ENCODE measurements around the gene ARSA.

Gene ARSA

GRCh38 chr22:50605002-50605612, 22.8 kb downstream of the ARSA start:
- DNase-seq (ENCODE audit: low read depth in 1 of 2, low spot score in 1 of 2): no peak

GRCh38 chr22:50604256-50605001, 23.5 kb downstream of the ARSA start:
- no peak for DNase-seq (ENCODE audit: low read depth in 1 of 2, low spot score in 1 of 2)

DNA sequence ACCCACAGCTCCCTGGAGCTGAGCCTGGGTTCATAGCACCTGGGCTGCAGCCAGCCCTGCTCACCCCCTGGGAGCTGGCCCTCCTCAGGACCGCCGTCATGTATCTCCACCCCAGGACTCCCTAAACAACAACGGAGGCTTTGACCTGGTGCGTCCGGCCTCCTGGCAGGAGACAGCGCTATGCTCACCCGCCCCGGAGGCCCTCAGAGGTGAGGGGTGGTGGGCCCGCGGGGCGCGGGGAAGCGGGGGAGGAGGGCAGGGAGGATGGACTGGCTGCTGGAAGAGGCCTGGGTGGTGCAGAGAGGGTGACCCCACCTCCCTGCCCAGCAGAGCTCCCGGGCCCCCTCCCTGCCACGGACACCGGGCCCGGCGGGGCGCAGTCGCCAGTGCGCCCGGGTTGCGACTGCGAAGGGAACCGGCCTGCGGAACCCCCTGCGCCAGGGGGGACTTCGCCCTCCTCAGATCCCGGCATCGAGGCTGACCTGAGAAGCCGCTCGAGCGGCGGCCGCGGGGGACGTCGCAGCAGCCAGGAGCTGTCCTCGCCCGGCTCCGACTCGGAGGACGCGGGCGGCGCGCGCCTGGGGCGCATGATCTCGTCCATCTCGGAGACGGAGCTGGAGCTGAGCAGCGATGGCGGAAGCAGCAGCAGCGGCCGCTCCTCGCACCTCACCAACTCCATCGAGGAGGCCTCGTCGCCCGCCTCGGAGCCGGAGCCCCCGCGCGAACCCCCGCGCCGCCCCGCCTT, 24.3 kb downstream of the ARSA start:
- DNase-seq (ENCODE audit: low read depth in 1 of 2, low spot score in 1 of 2): no peak

GRCh38 chr22:50602338-50602700, 25.6 kb downstream of the ARSA start:
- DNase-seq (ENCODE audit: low read depth in 1 of 2, low spot score in 1 of 2): no peak

DNA sequence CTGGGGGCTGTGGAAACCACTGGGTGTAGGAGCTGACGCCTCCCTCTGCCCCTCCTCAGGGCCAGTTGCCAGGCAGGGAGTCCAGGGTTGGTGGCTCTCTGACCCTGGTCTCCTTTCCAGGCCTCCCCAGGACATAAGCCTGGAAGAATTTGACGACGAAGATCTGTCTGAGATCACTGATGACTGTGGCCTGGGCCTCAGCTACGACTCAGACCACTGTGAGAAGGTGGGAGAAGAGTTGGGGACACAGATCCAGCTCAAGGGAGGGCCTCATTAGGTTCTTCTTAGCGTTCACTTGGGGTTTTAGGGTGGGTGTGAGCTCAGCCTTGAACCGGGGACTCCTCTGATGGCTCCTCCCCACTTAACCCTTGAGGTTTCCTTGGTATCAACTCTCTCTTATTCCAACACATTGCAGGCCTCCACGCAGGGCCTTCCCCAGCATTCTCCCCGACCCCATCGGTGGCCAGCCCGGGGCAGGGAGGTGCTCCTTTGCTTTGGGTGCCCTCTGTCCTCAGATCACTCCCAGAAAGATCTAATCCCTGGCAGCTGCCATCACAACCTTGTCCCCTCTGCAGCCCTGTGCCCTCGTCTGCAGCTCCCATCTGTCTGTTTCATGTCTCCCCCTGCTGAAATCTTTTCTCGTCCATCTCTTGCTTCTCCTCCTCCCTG, 26.1 kb downstream of the ARSA start:
- DNase-seq (ENCODE audit: low read depth in 1 of 2, low spot score in 1 of 2): no peak

- DNase-seq (ENCODE audit: low read depth in 1 of 2, low spot score in 1 of 2): no peak
These were observed 26.8 kb downstream of the ARSA start for GRCh38 chr22:50600967-50601668.

GRCh38 chr22:50600538-50600937, 27.4 kb downstream of the ARSA start, which contains the start of gene MAPK8IP2:
Gene MAPK8IP2, plus strand, starts transcription at chr22:50600793. Its CDS starts 26 bp downstream, at chr22:50600819.
- DNase-seq (ENCODE audit: low read depth in 1 of 2, low spot score in 1 of 2): no peak

DNA sequence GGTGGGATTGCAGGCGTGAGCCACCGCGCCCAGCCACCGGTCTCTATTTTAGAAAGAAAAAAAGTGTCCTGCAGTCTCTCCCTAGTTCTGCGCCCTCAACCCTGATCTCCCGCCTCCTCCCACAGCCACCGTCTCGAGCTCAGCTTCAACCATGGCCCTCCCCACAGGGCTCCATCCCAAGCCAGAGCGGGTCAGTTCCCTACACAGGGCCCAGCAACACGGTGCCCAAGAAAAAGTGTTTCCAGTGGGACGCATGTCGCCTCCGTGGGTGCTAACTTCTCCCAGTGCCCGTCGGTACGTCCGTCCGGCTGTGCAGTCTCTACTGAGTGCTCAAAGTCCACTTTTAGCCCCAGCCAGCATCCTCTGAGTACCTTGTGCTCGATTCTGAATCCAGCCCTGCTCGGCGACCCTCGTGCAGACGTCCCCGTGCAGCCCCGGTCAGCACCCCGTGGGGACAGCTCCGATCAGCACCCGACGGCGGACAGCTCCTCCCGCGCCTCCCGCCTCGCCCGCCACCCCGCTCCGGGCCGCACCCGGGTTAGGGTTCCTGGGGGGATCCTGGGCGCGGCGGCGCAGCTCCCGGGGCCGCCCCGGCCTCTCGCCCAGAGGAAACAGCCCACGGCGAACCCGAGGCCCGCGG, 28.0 kb downstream of the ARSA start:
- peak; percentile 24 to 42 for DNase-seq (ENCODE audit: low read depth in 1 of 2, low spot score in 1 of 2)

- DNase-seq (ENCODE audit: low read depth in 1 of 2, low spot score in 1 of 2): no peak
These were observed 30.9 kb downstream of the ARSA start for GRCh38 chr22:50597097-50597496.

- no peak for DNase-seq (ENCODE audit: low read depth in 1 of 2, low spot score in 1 of 2)
These were observed 32.8 kb downstream of the ARSA start for GRCh38 chr22:50595189-50595588.

GRCh38 chr22:50587407-50587806, 40.5 kb downstream of the ARSA start:
- DNase-seq (ENCODE audit: low read depth in 1 of 2, low spot score in 1 of 2): no peak

DNA sequence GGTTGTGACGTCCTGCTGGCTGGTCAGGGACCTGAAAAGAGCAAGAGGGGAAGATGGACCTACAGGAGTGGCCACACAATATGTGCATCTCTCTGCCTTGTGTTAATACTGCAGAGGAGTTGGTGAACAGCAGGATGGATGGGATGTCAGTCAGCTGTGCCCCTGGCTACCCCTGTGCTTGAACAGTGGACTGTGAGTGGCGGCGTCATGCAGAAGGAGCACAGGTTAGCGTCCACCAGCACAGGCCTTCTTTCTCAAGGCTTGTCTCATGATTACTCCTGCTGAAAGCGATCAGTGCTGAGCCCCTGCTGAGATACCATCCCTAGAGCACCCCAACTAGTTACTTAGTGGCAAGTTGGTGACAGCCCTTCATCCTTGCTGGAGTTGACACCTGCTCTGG, 41.5 kb downstream of the ARSA start:
- no peak for DNase-seq (ENCODE audit: low read depth in 1 of 2, low spot score in 1 of 2)

GRCh38 chr22:50585781-50586180, 42.2 kb downstream of the ARSA start:
- no peak for DNase-seq (ENCODE audit: low read depth in 1 of 2, low spot score in 1 of 2)

- no peak for DNase-seq (ENCODE audit: low read depth in 1 of 2, low spot score in 1 of 2)
These were observed 42.7 kb downstream of the ARSA start for GRCh38 chr22:50585238-50585637.

DNA sequence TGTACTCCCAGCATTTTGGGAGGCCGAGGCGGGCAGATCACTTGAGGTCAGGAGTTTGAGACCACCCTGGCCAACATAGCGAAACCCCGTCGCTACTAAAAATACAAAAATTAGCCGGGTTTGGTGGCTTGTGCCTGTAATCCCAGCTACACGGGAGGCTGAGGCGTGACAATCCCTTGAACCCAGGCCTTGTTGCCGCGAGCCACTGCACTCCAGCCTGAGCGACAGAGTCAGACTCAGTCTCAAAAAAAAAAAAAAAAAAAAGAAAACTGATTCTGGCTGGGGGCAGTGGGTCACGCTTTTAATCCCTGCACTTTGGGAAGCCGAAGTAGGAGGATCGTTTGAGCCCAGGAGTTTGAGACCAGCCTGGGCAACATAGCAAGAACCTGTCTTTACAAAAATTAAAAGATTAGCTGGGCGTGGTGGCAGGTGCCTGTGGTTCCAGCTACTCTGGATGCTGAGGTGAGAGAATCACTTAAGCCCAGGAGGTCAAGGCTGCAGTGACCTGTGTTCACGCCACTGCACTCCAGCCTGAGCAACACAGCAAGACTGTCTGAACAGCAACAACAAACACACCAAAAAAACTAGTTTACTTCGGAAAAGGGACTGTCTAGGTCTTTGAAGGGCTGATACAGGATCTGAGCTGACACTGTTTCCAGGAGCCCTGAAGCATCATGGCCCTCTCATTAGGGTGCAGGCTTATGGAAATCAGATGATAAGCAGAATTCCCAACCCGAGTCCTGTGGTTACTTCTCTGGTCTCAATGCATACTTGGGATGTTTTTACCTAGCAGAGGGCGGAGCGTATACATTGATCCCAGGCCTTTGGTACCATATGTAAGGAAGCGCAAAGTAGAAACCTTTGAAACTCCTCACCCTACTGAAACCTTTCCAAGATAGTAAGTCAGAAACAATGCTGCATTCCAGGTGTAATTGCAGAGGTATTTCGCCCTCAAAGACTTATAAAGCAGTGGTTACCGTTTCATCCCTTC, 43.6 kb downstream of the ARSA start:
- no peak for DNase-seq (ENCODE audit: low read depth in 1 of 2, low spot score in 1 of 2)

GRCh38 chr22:50583294-50583861, 44.6 kb downstream of the ARSA start:
- DNase-seq (ENCODE audit: low read depth in 1 of 2, low spot score in 1 of 2): no peak

DNA sequence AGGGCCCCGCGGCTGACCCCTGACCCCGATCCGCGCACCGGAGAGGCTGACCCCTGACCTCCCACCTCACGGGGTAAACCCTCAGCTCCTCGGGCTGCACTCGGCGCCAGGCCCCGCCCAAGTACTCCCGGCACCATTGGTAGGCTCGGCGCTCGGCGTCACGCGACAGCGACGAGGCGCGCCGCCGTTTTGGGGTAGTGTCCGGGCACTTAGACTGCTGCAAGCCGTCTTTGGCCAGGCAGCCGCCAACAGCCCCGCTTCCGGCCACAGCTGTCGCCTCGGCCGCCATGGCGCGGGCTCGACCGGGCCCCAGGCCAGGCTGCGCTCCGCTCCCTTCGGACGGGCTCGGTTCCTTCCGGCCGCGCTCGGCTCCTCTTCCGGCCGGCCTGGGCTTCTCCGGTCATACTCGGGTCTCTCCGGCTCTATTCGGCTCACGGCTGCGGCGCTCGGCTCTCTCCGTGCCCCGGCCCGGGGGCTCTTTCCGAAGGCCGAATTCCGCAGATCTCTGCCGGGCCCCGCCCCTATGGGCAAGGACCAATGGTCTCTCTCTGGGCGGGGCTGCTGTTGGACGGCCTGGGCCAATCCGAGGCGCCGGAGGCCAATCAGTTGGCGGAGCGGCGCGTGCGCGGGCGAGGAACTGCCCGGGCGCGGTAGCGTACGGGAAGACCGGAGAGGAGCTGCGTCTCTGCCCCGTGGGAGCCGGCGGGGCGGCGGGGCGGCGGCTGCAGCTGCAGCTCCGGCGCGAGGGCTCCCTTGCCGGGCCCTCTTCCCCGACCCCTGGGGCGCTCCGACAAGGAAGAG, 45.3 kb downstream of the ARSA start, which contains the start of gene CHKB:
Gene CHKB, minus strand, starts transcription at position 357 of the 801 bp plus-strand sequence. Its CDS starts 68 bp downstream, at position 289.
- peak; percentile 94 to 97 for DNase-seq (ENCODE audit: low read depth in 1 of 2, low spot score in 1 of 2)

GRCh38 chr22:50581950-50582492, 45.9 kb downstream of the ARSA start:
- DNase-seq (ENCODE audit: low read depth in 1 of 2, low spot score in 1 of 2): peak in 1 of 2 donors; percentile 20
